Smooth muscle cell of the brain vasculature (primary cell): Measurements from ENCODE around the gene PILRB.
"Not testable (repeated sequence)": the region's sequence is repeated elsewhere in the genome, so short reads cannot be mapped to it uniquely, and the experiment has no call there.

ENCODE experiments used
- DNase-seq: peaks from one replicate; pipeline ENCODE4 v3.0.0-alpha.2; 2012; ENCODE audit warnings: low read depth, low spot score

The PILRB gene

DNA sequence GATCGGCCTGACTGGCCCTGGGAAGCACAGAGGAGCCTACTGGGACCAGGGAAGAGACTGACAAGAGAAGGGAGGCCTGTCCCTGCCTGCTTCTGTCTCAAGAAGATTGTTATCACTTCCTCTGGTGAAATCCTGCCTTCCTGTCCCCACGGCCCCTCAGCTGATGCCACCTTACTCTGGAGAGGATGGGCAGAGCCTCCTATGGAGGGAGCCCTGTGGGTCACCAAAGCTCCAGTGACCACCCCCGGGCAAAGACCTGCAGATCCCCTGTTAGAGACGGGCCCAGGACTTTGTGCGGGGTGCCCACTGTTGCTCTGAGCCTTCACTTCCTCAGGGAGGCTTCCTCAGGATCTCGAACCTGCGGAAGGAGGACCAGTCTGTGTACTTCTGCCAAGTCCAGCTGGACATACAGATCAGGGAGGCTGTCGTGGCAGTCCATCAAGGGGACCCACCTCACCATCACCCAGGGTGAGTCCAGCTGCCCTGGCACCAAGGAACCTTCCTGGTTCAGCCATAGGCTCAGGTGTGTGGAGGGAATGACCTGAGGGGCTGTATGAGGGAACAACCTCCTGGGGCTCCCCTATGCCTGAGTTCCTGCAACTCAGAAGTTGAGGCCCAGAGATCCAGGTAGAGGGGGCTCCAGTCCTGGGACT is 1.4 kb upstream of the PILRB start:
- DNase-seq: no peak

- DNase-seq: no peak
Observed at GRCh38 chr7:100357131-100357561, 771 bp upstream of the PILRB start.

DNA sequence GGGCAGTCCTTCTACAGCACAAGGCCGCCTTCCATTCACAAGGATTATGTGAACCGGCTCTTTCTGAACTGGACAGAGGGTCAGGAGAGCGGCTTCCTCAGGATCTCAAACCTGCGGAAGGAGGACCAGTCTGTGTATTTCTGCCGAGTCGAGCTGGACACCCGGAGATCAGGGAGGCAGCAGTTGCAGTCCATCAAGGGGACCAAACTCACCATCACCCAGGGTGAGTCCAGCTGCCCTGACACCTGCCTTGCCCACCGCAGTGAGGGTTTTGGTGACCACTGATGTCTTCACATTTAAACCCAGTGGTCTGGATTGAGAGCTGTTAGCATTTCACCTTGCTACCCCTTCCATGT is 918 bp downstream of the PILRB start:
- no peak for DNase-seq

DNA sequence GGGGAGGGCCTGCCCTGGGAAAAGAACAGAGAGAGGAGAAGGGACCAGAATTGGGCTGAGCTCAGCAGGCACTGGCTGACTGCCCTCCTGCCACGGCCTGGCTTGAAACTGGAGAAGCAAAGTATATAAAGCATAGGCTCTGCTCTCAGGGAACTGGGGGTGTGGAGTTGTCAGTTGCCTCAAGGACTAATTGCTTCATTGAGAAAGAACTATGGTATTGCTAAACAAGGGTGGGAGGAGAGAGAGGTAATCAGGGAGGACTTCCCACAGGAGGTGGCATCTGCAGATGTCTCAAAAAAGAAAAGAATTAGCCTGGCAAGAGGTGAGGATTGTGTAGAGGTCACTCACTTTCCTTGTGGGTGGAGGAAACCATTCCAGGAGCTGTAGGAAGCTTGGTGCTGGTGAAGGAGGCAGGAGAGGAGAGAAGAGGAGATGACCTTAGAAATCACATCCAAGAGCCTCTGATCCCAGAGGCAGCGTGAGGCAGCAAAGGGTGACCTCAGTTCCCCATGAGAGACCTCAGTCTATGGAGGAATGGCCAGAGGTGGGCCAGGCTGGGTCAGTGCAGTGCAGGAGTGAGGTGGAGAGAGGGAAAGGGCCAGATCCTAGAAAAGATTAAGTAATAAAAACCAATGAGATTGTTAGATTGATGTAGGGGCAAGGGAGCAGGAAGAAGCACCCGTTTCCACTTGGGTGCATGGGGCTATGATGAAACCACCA is 2.4 kb downstream of the PILRB start:
- no peak for DNase-seq

DNA sequence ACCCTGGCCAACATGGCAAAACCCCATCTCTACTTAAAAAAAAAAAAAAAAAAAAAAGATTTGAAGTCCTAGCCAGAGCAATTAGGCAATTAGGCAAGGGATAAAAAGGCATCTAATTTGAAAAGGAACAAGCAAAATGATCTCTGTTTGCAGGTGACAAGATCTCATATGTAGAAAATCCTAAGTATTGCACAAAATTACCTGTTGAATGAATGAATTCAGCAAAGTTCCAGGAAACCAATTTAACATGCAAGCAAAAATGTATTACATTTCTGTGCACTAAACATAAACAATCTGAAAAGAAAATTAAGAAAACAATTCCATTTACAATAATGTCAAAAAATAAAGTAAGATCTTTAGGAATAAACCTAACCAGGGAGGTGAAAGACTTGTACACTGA is 5.2 kb downstream of the PILRB start:
- DNase-seq: no peak

- DNase-seq: not testable (repeated sequence)
Observed at GRCh38 chr7:100363797-100364196, 5.9 kb downstream of the PILRB start.

- DNase-seq: no peak
Observed at GRCh38 chr7:100364480-100364879, 6.6 kb downstream of the PILRB start.

DNA sequence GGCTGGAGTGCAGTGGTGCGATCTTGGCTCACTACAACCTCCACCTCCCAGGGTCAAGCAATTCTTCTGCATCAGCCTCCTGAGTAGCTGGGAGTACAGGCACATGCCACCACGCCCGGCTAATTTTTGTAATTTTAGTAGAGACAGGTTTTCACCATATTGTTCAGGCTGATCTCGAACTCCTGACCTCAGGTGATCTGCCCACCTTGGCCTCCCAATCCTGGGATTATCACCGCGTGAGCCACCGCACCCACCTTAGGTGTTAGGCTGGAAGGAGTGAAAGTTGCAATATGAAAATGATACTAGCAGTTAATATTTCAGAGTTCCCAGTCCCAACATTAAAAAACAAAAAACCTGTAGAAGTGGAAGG is 8.1 kb downstream of the PILRB start:
- DNase-seq: not testable (repeated sequence)

DNA sequence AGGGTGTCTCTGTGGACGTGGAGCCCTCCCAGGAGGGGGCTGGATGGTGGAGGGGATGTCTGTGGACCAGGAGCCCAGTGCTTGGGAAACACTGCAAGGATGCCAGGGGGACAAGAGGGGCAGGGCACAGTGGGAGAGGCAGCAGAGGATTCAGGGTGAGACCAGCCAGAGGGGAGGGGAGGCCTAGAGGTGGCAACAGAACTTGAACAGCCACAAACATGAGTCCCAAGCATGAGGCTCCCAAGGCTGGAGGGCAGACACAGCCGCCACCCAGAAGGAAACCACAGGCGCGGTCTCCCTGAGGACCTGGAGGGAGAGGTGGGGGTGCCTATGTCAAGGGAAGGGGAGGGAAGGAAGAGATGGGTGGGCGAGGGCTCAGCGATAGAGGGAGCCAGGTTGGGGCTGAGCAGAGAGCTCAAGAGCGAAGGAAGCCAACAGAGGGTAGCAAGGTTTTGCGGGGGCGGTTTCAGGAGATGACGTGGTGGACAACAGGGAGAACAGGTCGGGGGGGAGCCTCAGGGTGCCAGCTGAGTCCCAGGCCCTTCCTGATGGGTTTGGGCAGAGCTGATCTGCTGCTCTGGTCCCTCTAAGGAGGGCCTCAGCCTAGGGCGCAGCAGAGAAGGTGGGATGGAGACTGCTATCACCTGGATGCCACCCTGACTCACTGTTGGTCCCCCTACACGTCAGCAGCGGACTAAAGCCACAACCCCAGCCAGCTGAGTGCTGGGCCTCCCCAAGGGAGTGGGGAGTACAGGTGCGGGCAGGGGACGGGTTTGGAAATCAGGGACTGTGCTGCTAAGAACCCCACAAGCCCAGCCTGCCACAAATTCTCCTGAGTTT is 8.7 kb downstream of the PILRB start:
- DNase-seq: no peak

DNA sequence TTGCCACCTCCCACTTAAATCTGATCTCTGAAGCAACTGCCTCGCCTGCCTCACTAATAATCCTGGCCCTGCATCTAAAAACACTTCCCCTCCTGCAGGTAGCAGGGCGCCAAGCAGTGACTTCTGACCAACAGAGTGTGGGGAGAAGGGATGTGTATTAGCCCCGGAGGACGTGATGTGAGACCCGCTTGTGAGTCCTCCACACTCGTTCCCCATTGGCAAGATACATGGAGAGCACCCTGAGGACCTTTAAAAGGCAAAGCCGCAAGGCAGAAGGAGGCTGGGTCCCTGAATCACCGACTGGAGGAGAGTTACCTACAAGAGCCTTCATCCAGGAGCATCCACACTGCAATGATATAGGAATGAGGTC is 9.3 kb downstream of the PILRB start:
- DNase-seq: no peak

GRCh38 chr7:100367676-100368613 is 10.0 kb downstream of the PILRB start:
- DNase-seq: no peak

- no peak for DNase-seq
Observed at GRCh38 chr7:100369105-100369504, 11.2 kb downstream of the PILRB start.

GRCh38 chr7:100370303-100370702 is 12.4 kb downstream of the PILRB start:
- DNase-seq: no peak

- DNase-seq: no peak
Observed at GRCh38 chr7:100370746-100371145, 12.8 kb downstream of the PILRB start.

- DNase-seq: no peak
Observed at GRCh38 chr7:100371561-100372171, 13.7 kb downstream of the PILRB start.

DNA sequence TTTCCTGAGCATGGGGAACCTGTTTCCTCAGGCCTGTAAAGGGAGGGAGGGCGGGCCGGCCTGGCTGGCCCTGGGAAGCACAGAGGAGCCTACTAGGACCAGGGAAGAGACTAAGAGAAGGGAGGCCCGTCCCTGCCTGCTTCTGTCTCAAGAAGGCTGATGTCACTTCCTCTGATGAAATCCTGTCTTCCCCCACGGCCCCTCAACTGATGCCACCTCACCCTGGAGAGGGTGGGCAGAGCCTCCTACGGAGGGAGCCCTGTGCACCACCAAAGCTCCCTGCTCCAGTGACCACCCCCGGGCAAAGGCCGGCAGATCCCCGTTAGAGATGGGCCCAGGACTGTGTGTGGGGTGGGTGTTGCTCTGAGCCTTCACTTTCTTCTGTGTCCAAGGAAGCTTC is 14.3 kb downstream of the PILRB start:
- DNase-seq: no peak

DNA sequence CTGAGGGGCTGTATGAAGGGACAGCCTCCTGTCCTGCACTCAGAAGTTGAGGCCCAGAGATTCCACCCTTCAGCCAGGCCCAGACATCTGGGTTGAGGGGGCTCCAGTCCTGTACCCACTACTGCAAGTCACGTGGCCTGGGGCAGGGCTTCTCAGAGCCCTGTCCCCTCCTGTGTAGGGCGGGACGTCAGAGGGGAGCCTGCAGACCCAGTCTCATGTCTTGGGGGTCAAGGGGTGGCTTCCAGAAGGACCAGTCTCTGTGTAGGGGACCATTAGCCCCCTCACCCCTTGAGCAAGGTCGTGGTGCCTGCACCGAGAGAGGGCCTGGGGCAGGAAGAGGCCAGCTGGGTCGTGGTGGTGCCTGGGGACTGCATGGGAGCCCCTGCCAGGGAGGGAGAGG is 14.8 kb downstream of the PILRB start:
- DNase-seq: no peak

GRCh38 chr7:100373261-100373831 is 15.4 kb downstream of the PILRB start, which contains the start of gene PILRA:
Gene PILRA, plus strand, starts transcription at chr7:100373487. Its CDS starts 170 bp downstream, at chr7:100373657.
- DNase-seq: no peak

DNA sequence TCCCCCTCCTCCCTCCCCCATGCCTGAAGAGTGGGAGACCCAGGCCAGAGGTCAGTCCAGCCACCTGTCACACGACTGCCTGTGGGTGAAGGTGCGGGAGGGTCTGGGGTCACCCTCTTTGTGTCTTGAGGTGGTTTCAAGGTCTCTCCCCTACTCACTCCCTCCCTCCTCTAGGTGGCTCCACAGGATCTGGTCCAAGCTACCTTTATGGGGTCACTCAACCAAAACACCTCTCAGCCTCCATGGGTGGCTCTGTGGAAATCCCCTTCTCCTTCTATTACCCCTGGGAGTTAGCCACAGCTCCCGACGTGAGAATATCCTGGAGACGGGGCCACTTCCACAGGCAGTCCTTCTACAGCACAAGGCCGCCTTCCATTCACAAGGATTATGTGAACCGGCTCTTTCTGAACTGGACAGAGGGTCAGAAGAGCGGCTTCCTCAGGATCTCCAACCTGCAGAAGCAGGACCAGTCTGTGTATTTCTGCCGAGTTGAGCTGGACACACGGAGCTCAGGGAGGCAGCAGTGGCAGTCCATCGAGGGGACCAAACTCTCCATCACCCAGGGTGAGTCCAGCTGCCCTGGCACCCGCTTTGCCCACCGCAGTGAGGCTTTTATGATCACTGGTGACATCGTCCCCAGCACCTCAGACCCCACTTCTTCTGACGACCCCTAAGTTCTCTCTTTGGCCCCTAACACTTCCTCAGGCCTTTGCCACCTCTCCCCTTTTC is 16.1 kb downstream of the PILRB start:
- not testable (repeated sequence) for DNase-seq

DNA sequence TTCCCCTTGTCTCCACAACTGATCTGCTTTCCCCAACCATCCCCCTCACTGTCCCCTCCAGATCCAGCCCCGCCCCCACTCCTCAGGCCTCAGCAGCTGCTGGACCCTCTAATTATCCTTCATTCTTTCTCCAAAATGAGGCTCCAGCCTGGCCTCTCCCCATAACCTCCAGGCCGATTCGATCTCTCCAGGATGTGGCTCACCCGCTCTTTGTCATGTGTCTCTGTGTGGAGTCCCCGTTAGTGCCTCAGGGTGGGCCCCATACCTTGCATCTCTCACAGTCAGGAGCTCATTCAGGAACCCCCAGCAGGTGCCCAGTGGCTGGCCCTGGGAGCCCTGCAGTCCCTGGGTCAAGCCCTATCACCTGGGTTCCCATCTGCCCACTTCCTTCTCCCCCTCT is 16.7 kb downstream of the PILRB start:
- no peak for DNase-seq
